Liver (tissue), 9 donors: ENCODE results near the gene CFAP300. TPM values are rescaled to one million over a fixed set of nuclear protein-coding genes. Genes with fewer than 3 reads are reported as not detected.

Experiments used
- DNase-seq: peaks from one replicate; pipeline ENCODE4 v3.0.0-alpha.2; 2017; ENCODE audit warnings: low spot score
- H3K27ac ChIP-seq, 2 donors: one replicate each; pipeline ENCODE4 v1.7.0; 2013; ENCODE audit warnings: inconsistent platforms in 2 of 2, low read length in 2 of 2, control low read depth in 1 of 2, low read depth in 1 of 2, mild to moderate bottlenecking in 1 of 2
- H3K27me3 ChIP-seq, 4 donors: one replicate each; pipeline versions ENCODE4 v1.6.1 to v1.7.0; 2013; ENCODE audit warnings: low read length in 3 of 4, inconsistent platforms in 1 of 4, mild to moderate bottlenecking in 1 of 4, moderate library complexity in 1 of 4; ENCODE audit not compliant: control insufficient read depth in 4 of 4, insufficient read depth in 4 of 4
- H3K36me3 ChIP-seq, 4 donors: one replicate each; pipeline versions ENCODE4 v1.6.1 to v1.7.0; 2013; ENCODE audit warnings: low read length in 3 of 4, mild to moderate bottlenecking in 3 of 4, low read depth in 1 of 4, moderate library complexity in 1 of 4; ENCODE audit not compliant: control insufficient read depth in 4 of 4, insufficient read depth in 3 of 4
- H3K4me1 ChIP-seq, 4 donors: one replicate each; pipeline versions ENCODE4 v1.6.1 to v1.7.0; 2013; ENCODE audit warnings: low read length in 3 of 4, mild to moderate bottlenecking in 3 of 4, moderate library complexity in 1 of 4; ENCODE audit not compliant: control insufficient read depth in 4 of 4, insufficient read depth in 4 of 4
- H3K4me3 ChIP-seq, 3 donors: one replicate each; pipeline versions ENCODE4 v1.6.1 to v1.7.0; 2013; ENCODE audit warnings: low read length in 3 of 3, control low read depth in 1 of 3, low read depth in 1 of 3, mild to moderate bottlenecking in 1 of 3
- H3K9ac ChIP-seq, 2 donors: one replicate each; pipeline ENCODE4 v1.7.0; 2013; ENCODE audit warnings: low read length in 2 of 2, mild to moderate bottlenecking in 2 of 2, moderate library complexity in 2 of 2, control low read depth in 1 of 2, low read depth in 1 of 2
- H3K9me3 ChIP-seq, 4 donors: one replicate each; pipeline versions ENCODE4 v1.6.1 to v1.7.0; 2013; ENCODE audit warnings: low read length in 3 of 4; ENCODE audit not compliant: control insufficient read depth in 4 of 4
- EGR1 ChIP-seq, 2 donors: IDR thresholded peaks; 2 replicates each; pipeline ENCODE4 v1.6.1; 2016 to 2018; ENCODE audit warnings: antibody characterized with exemption in 2 of 2, low read depth in 2 of 2
- FOXA1 ChIP-seq: IDR thresholded peaks from 2 replicates; pipeline ENCODE4 v1.6.1; 2016; ENCODE audit warnings: antibody characterized with exemption
- FOXA2 ChIP-seq: IDR thresholded peaks from 2 replicates; pipeline ENCODE4 v1.6.1; 2016; ENCODE audit warnings: antibody characterized with exemption
- GABPA ChIP-seq, 2 donors: IDR thresholded peaks in 1 of 2; conservative IDR thresholded peaks in 1 of 2; 2 replicates each; pipeline ENCODE4 v1.6.1; 2016; ENCODE audit warnings: antibody characterized with exemption in 2 of 2, mild to moderate bottlenecking in 1 of 2, moderate library complexity in 1 of 2
- HNF4A ChIP-seq, 2 donors: conservative IDR thresholded peaks; 2 replicates each; pipeline ENCODE4 v1.6.1; 2016; ENCODE audit warnings: antibody characterized with exemption in 2 of 2, mild to moderate bottlenecking in 2 of 2
- HNF4G ChIP-seq: IDR thresholded peaks from 2 replicates; pipeline ENCODE4 v1.6.1; 2016; ENCODE audit warnings: antibody characterized with exemption
- JUND ChIP-seq, 2 donors: IDR thresholded peaks; 2 replicates each; pipeline ENCODE4 v1.6.1; 2016; ENCODE audit warnings: antibody characterized with exemption in 2 of 2
- NR2F2 ChIP-seq: IDR thresholded peaks from 2 replicates; pipeline ENCODE4 v1.6.1; 2016; ENCODE audit warnings: antibody characterized with exemption
- RXRA ChIP-seq, 2 donors: IDR thresholded peaks; 2 replicates each; pipeline ENCODE4 v1.6.1; 2017 to 2018; ENCODE audit warnings: antibody characterized with exemption in 2 of 2, mild to moderate bottlenecking in 1 of 2
- SP1 ChIP-seq: IDR thresholded peaks from 2 replicates; pipeline ENCODE4 v1.6.1; 2018; ENCODE audit warnings: antibody characterized with exemption, mild to moderate bottlenecking
- TAF1 ChIP-seq: conservative IDR thresholded peaks from 2 replicates; pipeline ENCODE4 v1.6.1; 2016; ENCODE audit warnings: antibody characterized with exemption, mild to moderate bottlenecking
- YY1 ChIP-seq: IDR thresholded peaks from 2 replicates; pipeline ENCODE4 v1.6.1; 2016; ENCODE audit warnings: antibody characterized with exemption, mild to moderate bottlenecking
- WGBS: extraction: QIAGEN DNeasy Blood & Tissue Kit; methylation state at CpG from one replicate; pipeline ENCODE4 v1.1.7; 2013; 5-methylcytosine and 5-hydroxymethylcytosine counted together
- polyA plus RNA-seq, 2 donors: library from polyadenylated mRNA; stranded (reverse) in 1 of 2; unstranded in 1 of 2; fragments of 200-250 nt in 1 of 2; fragments of >200 nt in 1 of 2; fragmentation: Nextera tagmentation in 1 of 2; extraction: Ambion mirVana in 1 of 2; gene quantifications; one replicate each; pipeline versions ENCODE4 v1.2.1 to v1.2.3, GENCODE V29; 2013 to 2015
- total RNA-seq, 2 donors: library from RNA; depleted of rRNA; stranded (reverse); fragments of >200 nt; gene quantifications; one replicate each; pipeline ENCODE4 v1.2.3, GENCODE V29; 2014
- TF ChIP-seq, protein P1 (sequence below): IDR thresholded peaks from 2 replicates; pipeline ENCODE4 v1.6.1; 2016; ENCODE audit warnings: antibody characterized with exemption
- TF ChIP-seq, protein P2 (sequence below): IDR thresholded peaks from 2 replicates; pipeline ENCODE4 v1.6.1; 2016; ENCODE audit warnings: antibody characterized with exemption
- TF ChIP-seq, protein P3 (sequence below): IDR thresholded peaks from 2 replicates; pipeline ENCODE4 v1.6.1; 2016; ENCODE audit warnings: antibody characterized with exemption, mild to moderate bottlenecking
- TF ChIP-seq, protein P4 (sequence below): fragments of 150-350 bp; IDR thresholded peaks from 2 replicates; pipeline ENCODE4 v1.5.1; 2017; ENCODE audit warnings: improper control_type of control experiment, low read depth, low read length; ENCODE audit not compliant: missing input control
- donor health status: healthy.
- donor health status: healthy.
- donor health status: healthy.
- donor health status: healthy.
- donor health status: healthy.

CFAP300 gene
- total and polyA plus RNA-seq, 4 donors = 0.09 to 0.22 TPM; not detected in 2

DNA sequence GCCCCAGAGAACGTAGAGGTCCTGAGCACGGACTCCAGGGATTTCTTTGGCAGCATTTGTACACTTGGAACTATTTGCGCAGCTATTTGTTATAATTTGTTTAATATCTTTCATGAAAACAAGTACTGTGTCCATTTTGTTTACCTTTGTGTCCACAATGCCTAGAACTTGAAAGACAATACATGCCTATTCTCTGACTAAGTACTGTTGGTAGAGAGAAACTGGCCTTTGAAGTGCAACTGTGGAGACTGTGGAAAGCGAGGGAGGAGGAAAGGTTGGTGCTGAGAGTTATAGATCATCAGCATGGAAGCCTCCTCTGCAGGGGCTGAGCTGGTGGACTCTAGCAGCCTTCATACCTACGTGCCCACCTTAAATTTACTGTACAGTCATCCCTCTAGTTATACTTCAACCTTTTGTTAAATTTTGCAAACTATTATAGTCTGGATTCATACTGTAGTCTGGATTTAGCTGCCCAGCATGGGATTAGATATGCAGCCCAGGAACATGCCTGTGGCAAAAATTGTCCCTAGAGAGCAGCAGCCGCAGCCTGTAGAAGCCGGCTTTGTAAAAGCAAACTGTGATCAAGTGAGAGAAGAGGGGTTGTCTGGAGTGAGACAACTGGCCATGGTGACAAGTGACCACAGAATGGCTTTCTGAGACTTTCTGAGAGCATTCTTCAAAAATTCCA, 38.8 kb downstream of the CFAP300 start:
- no peak for DNase-seq
- Histone ChIP-seq H3K9ac (no peak overlapping the region), H3K27ac (no peak overlapping the region), H3K9me3 (no peaks in the 10 kb centered on the region), H3K27me3 (no peaks in the 10 kb centered on the region), H3K4me1 (no peaks in the 10 kb centered on the region), H3K4me3 (no peak overlapping the region), H3K36me3 (no peaks in the 10 kb centered on the region)
- TF ChIP-seq, protein P1, sequence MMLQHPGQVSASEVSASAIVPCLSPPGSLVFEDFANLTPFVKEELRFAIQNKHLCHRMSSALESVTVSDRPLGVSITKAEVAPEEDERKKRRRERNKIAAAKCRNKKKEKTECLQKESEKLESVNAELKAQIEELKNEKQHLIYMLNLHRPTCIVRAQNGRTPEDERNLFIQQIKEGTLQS = no peak
- no peak for TF ChIP-seq HNF4G
- no peak for TF ChIP-seq FOXA2
- no peak for TF ChIP-seq HNF4A (conservative IDR thresholded peaks at IDR 0.05)
- WGBS = 95% methylated on average over 7 of the region's 7 CpGs

DNA sequence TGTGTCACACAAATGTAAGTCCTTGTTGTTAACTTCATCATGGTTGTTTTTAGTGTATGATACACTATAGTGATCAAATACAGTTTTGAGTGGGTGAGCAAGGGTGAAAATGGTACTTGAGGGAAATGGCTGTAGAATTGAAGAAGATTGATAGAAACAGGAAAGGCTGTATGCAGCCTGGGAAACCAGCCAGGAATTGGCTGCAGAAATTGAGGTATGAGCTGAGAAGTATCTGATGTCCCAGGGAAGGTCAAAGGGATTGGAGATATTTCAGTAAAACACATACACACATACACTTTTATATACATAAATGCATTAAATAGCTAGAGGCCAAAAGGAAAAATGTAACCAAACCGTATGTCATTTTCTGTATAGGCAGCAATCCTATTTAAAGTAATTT, 49.9 kb downstream of the CFAP300 start:
- 88% methylated on average over 1 of the region's 1 CpG for WGBS
- no peaks in the 10 kb centered on the region for H3K27me3 ChIP-seq
- no peak for TF ChIP-seq RXRA (IDR thresholded peaks at IDR 0.05)
- no peak for TF ChIP-seq TAF1
- no peak for TF ChIP-seq JUND (IDR thresholded peaks at IDR 0.05)
- TF ChIP-seq HNF4A (conservative IDR thresholded peaks at IDR 0.05) = no peak
- TF ChIP-seq, protein P2, sequence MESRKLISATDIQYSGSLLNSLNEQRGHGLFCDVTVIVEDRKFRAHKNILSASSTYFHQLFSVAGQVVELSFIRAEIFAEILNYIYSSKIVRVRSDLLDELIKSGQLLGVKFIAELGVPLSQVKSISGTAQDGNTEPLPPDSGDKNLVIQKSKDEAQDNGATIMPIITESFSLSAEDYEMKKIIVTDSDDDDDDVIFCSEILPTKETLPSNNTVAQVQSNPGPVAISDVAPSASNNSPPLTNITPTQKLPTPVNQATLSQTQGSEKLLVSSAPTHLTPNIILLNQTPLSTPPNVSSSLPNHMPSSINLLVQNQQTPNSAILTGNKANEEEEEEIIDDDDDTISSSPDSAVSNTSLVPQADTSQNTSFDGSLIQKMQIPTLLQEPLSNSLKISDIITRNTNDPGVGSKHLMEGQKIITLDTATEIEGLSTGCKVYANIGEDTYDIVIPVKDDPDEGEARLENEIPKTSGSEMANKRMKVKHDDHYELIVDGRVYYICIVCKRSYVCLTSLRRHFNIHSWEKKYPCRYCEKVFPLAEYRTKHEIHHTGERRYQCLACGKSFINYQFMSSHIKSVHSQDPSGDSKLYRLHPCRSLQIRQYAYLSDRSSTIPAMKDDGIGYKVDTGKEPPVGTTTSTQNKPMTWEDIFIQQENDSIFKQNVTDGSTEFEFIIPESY = no peak
- TF ChIP-seq SP1 = no peak
- TF ChIP-seq, protein P3, sequence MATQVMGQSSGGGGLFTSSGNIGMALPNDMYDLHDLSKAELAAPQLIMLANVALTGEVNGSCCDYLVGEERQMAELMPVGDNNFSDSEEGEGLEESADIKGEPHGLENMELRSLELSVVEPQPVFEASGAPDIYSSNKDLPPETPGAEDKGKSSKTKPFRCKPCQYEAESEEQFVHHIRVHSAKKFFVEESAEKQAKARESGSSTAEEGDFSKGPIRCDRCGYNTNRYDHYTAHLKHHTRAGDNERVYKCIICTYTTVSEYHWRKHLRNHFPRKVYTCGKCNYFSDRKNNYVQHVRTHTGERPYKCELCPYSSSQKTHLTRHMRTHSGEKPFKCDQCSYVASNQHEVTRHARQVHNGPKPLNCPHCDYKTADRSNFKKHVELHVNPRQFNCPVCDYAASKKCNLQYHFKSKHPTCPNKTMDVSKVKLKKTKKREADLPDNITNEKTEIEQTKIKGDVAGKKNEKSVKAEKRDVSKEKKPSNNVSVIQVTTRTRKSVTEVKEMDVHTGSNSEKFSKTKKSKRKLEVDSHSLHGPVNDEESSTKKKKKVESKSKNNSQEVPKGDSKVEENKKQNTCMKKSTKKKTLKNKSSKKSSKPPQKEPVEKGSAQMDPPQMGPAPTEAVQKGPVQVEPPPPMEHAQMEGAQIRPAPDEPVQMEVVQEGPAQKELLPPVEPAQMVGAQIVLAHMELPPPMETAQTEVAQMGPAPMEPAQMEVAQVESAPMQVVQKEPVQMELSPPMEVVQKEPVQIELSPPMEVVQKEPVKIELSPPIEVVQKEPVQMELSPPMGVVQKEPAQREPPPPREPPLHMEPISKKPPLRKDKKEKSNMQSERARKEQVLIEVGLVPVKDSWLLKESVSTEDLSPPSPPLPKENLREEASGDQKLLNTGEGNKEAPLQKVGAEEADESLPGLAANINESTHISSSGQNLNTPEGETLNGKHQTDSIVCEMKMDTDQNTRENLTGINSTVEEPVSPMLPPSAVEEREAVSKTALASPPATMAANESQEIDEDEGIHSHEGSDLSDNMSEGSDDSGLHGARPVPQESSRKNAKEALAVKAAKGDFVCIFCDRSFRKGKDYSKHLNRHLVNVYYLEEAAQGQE = no peak
- TF ChIP-seq, protein P4, sequence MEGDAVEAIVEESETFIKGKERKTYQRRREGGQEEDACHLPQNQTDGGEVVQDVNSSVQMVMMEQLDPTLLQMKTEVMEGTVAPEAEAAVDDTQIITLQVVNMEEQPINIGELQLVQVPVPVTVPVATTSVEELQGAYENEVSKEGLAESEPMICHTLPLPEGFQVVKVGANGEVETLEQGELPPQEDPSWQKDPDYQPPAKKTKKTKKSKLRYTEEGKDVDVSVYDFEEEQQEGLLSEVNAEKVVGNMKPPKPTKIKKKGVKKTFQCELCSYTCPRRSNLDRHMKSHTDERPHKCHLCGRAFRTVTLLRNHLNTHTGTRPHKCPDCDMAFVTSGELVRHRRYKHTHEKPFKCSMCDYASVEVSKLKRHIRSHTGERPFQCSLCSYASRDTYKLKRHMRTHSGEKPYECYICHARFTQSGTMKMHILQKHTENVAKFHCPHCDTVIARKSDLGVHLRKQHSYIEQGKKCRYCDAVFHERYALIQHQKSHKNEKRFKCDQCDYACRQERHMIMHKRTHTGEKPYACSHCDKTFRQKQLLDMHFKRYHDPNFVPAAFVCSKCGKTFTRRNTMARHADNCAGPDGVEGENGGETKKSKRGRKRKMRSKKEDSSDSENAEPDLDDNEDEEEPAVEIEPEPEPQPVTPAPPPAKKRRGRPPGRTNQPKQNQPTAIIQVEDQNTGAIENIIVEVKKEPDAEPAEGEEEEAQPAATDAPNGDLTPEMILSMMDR = no peak
- no peak for TF ChIP-seq FOXA2
- no peak for TF ChIP-seq YY1
- no peak for TF ChIP-seq FOXA1
- TF ChIP-seq GABPA (IDR thresholded peaks at IDR 0.05 in 1 of 2, conservative IDR thresholded peaks at IDR 0.05 in 1 of 2) = no peak
- TF ChIP-seq NR2F2 = no peak
- TF ChIP-seq EGR1 (IDR thresholded peaks at IDR 0.05; ENCODE audit: low read depth in 2 of 2) = no peak
- no peaks in the 10 kb centered on the region for H3K36me3 ChIP-seq
- H3K9ac ChIP-seq = no peak overlapping the region
- DNase-seq = no peak
- H3K9me3 ChIP-seq = no peaks in the 10 kb centered on the region
- no peaks in the 10 kb centered on the region for H3K4me1 ChIP-seq
- no peak overlapping the region for H3K4me3 ChIP-seq
- H3K27ac ChIP-seq = no peak overlapping the region
